ENCODE measurements around the gene VEZF1. TPM values are rescaled to one million over a fixed set of nuclear protein-coding genes. Genes with fewer than 3 reads are reported as not detected.

The VEZF1 gene
- polyA plus RNA-seq, 3 donors = 28.3 to 40.1 (median 29.0) TPM

- no peak overlapping the region for H2AFZ ChIP-seq (ENCODE audit: insufficient read depth, low read depth, low read length, poor library complexity, severe bottlenecking)
- H4K20me1 ChIP-seq (ENCODE audit: insufficient read depth, low read length) = peaks cover 4% of the 10 kb centered on the region
- Mint-ChIP-seq H3K27ac (peak overlapping the region in 2 of 7 donors; percentile 41 to 46), H3K36me3 (peaks cover 3 to 12% of the 10 kb centered on the region in 2 donors), H3K4me1 (peaks cover 56% of the 10 kb centered on the region), H3K4me3 (no peak overlapping the region), H3K27me3 (ENCODE audit: low read depth in 3 of 3) (peaks cover 0 to 2% (median 2%) of the 10 kb centered on the region in 3 donors), H3K9me3 (no peaks in the 10 kb centered on the region)
- peaks cover 52 to 69% of the 10 kb centered on the region in 2 donors for H3K4me1 ChIP-seq (ENCODE audit: control insufficient read depth in 1 of 2, insufficient read depth in 2 of 2, low read length in 2 of 2)
- no peak overlapping the region for H3K4me3 ChIP-seq (replicated peaks in 1 of 3; ENCODE audit: low read depth in 2 of 3, low read length in 3 of 3)
- H3K4me2 ChIP-seq (replicated peaks; ENCODE audit: extremely low read depth, low read length, poor library complexity, severe bottlenecking) = no peak overlapping the region
- no peaks in the 10 kb centered on the region for H3K36me3 ChIP-seq (replicated peaks in 1 of 2; ENCODE audit: control insufficient read depth in 1 of 2, insufficient read depth in 2 of 2, low read length in 2 of 2)
- H3K27ac ChIP-seq (ENCODE audit: low read depth in 1 of 2, low read length in 2 of 2) = no peak overlapping the region
- TF ChIP-seq CTCF (IDR thresholded peaks at IDR 0.05) = no peak
- H3K79me2 ChIP-seq (ENCODE audit: insufficient read depth, low read length) = peaks cover 26% of the 10 kb centered on the region
- intact Hi-C loops (cut with micrococcal nuclease) = no loop called here
- H3K27me3 ChIP-seq (ENCODE audit: control insufficient read depth in 2 of 2, insufficient read depth in 2 of 2, low read length in 2 of 2) = no peaks in the 10 kb centered on the region
- DNase-seq = no peak
- no peaks in the 10 kb centered on the region for H3K9me3 ChIP-seq (replicated peaks in 1 of 2; ENCODE audit: control insufficient read depth in 1 of 2, insufficient read depth in 1 of 2, low read length in 2 of 2)
- no peak overlapping the region for H3K9ac ChIP-seq (ENCODE audit: insufficient read depth, low read length, poor library complexity, severe bottlenecking)
- 91% methylated on average over 7 of the region's 10 CpGs for WGBS (ENCODE audit: insufficient coverage)
Measured at GRCh38 chr17:57941384-57942370, 46.4 kb downstream of the VEZF1 start.

GRCh38 chr17:57940653-57941329, 47.3 kb downstream of the VEZF1 start:
- Histone ChIP-seq H3K36me3 (replicated peaks in 1 of 2; ENCODE audit: control insufficient read depth in 1 of 2, insufficient read depth in 2 of 2, low read length in 2 of 2) (no peaks in the 10 kb centered on the region), H3K9me3 (replicated peaks in 1 of 2; ENCODE audit: control insufficient read depth in 1 of 2, insufficient read depth in 1 of 2, low read length in 2 of 2) (no peaks in the 10 kb centered on the region), H3K4me2 (replicated peaks; ENCODE audit: extremely low read depth, low read length, poor library complexity, severe bottlenecking) (no peak overlapping the region), H3K4me3 (replicated peaks in 1 of 3; ENCODE audit: low read depth in 2 of 3, low read length in 3 of 3) (no peak overlapping the region), H3K27me3 (ENCODE audit: control insufficient read depth in 2 of 2, insufficient read depth in 2 of 2, low read length in 2 of 2) (no peaks in the 10 kb centered on the region), H3K27ac (ENCODE audit: low read depth in 1 of 2, low read length in 2 of 2) (no peak overlapping the region), H4K20me1 (ENCODE audit: insufficient read depth, low read length) (peaks cover 12% of the 10 kb centered on the region), H3K4me1 (ENCODE audit: control insufficient read depth in 1 of 2, insufficient read depth in 2 of 2, low read length in 2 of 2) (peaks cover 51 to 69% of the 10 kb centered on the region in 2 donors), H3K9ac (ENCODE audit: insufficient read depth, low read length, poor library complexity, severe bottlenecking) (no peak overlapping the region), H3K79me2 (ENCODE audit: insufficient read depth, low read length) (peaks cover 20% of the 10 kb centered on the region), H2AFZ (ENCODE audit: insufficient read depth, low read depth, low read length, poor library complexity, severe bottlenecking) (no peak overlapping the region)
- Mint-ChIP-seq H3K4me3 (no peak overlapping the region), H3K4me1 (peaks cover 54% of the 10 kb centered on the region), H3K36me3 (peaks cover 3 to 12% of the 10 kb centered on the region in 2 donors), H3K9me3 (no peaks in the 10 kb centered on the region), H3K27ac (no peak overlapping the region), H3K27me3 (ENCODE audit: low read depth in 3 of 3) (peaks cover 2% of the 10 kb centered on the region in 3 donors)
- DNase-seq = no peak
- intact Hi-C loops (cut with micrococcal nuclease) = no loop called here
- 93% methylated on average over 1 of the region's 5 CpGs for WGBS (ENCODE audit: insufficient coverage)
- TF ChIP-seq CTCF (IDR thresholded peaks at IDR 0.05) = no peak
